Right lobe of liver (tissue), 6 donors: ENCODE data around the gene CDCA7L. TPM values are rescaled to one million over a fixed set of nuclear protein-coding genes. Genes with fewer than 3 reads are reported as not detected.

Experiments
- ATAC-seq, 4 donors: fragments of 200-7000 bp; cut with Tn5 transposase; one replicate each; pipeline ENCODE4 v1.9.1; 2020; ENCODE audit warnings: mild to moderate bottlenecking in 4 of 4, moderate library complexity in 4 of 4
- DNase-seq, 3 donors: peaks; one replicate each; pipeline ENCODE4 v3.0.0-alpha.2; 2020
- H3K27ac ChIP-seq, 3 donors: fragments of 200-600 bp; one replicate each; pipeline ENCODE4 v1.8.0; 2022
- H3K27me3 ChIP-seq, 2 donors: fragments of 200-600 bp; one replicate each; pipeline ENCODE4 v1.8.0; 2022
- H3K36me3 ChIP-seq, 4 donors: fragments of 200-600 bp; sonication (generic) in 1 of 4; one replicate each; pipeline versions ENCODE4 v1.5.1 to v1.8.0; 2017 to 2022; ENCODE audit warnings: control low read depth in 1 of 4
- H3K4me1 ChIP-seq, 4 donors: fragments of 200-600 bp; sonication (generic) in 1 of 4; one replicate each; pipeline versions ENCODE4 v1.5.1 to v1.8.0; 2017 to 2022; ENCODE audit warnings: control low read depth in 1 of 4
- H3K4me3 ChIP-seq, 3 donors: fragments of 200-600 bp; one replicate each; pipeline ENCODE4 v1.8.0; 2022
- H3K9me3 ChIP-seq, 4 donors: fragments of 200-600 bp; sonication (generic) in 1 of 4; one replicate each; pipeline versions ENCODE4 v1.5.1 to v1.8.0; 2017 to 2022; ENCODE audit warnings: control low read depth in 1 of 4
- CTCF ChIP-seq, 4 donors: fragments of 200-600 bp in 3 of 4; fragments of 450-650 bp in 1 of 4; IDR thresholded peaks; one replicate each; pipeline versions ENCODE4 v1.5.1 to v1.8.0; 2016 to 2022; ENCODE audit warnings: antibody characterized with exemption in 4 of 4, mild to moderate bottlenecking in 2 of 4
- POLR2A ChIP-seq: fragments of 450-650 bp; IDR thresholded peaks from one replicate; pipeline ENCODE4 v1.6.1; 2017; ENCODE audit warnings: antibody characterized with exemption, mild to moderate bottlenecking
- WGBS: methylation state at CpG from one replicate; pipeline ENCODE4 v1.1.6; 2018; ENCODE audit warnings: low coverage, low lambda C conversion rate; ENCODE audit not compliant: insufficient coverage; ENCODE audit errors: missing lambda C conversion rate; 5-methylcytosine and 5-hydroxymethylcytosine counted together
- intact Hi-C, 2 donors: fragments of 100-400 bp; cut with DNase I; formaldehyde crosslinking; loops; one replicate each; pipeline versions ENCODE4 v1.11.2 to v1.14.1; 2022
- total RNA-seq, 6 experiments: library from RNA; depleted of rRNA in 2 of 6; stranded (reverse); fragments of >200 nt in 2 of 6; fragmentation: NEBNext Ultra II Directional in 3 of 6; extraction: Animal tissue kit (Norgen Biotek cat#: 25700) in 3 of 6; gene quantifications; one replicate each; pipeline versions ENCODE4 v1.1.0 to v1.2.4, GENCODE V29; 2016 to 2023
- donor health status: DM: no; HTN: yes; CAD: no.
- donor health status: DM: no; HTN: no; CAD: no.
- donor health status: DM: no; HTN: no; CAD: no.
- donor health status: DM: no; HTN: yes; CAD: no.
- donor health status: DM: no; HTN: yes; CAD: no.

Gene CDCA7L
- total RNA-seq, 6 experiments from 2014 or later: 3.3 to 6.0 (median 4.3) TPM

- H3K27ac ChIP-seq: no peak overlapping the region
- DNase-seq (no peak), ATAC-seq (no peak)
- WGBS: 79% methylated on average over 3 of the region's 3 CpGs
- H3K27me3 ChIP-seq: no peaks in the 10 kb centered on the region
- no peak for TF ChIP-seq POLR2A
- TF ChIP-seq CTCF (IDR thresholded peaks at IDR 0.05): no peak
- intact Hi-C loops: no loop called here
- no peaks in the 10 kb centered on the region for H3K4me1 ChIP-seq
- H3K4me3 ChIP-seq: no peak overlapping the region
- H3K9me3 ChIP-seq: no peaks in the 10 kb centered on the region
- no peaks in the 10 kb centered on the region for H3K36me3 ChIP-seq
Measured at GRCh38 chr7:21960922-21961321, 15.2 kb upstream of the CDCA7L start.

GRCh38 chr7:21959387-21959776 lies 13.7 kb upstream of the CDCA7L start:
- intact Hi-C loops: no loop called here

GRCh38 chr7:21953781-21954180 lies 8.1 kb upstream of the CDCA7L start:
- ATAC-seq (no peak), DNase-seq (no peak)
- no peak overlapping the region for H3K27ac ChIP-seq
- 80% methylated on average over 3 of the region's 3 CpGs for WGBS
- H3K27me3 ChIP-seq: no peaks in the 10 kb centered on the region
- TF ChIP-seq POLR2A (no peak), CTCF (IDR thresholded peaks at IDR 0.05) (no peak)
- intact Hi-C loops: no loop called here
- H3K9me3 ChIP-seq: no peaks in the 10 kb centered on the region
- H3K36me3 ChIP-seq: no peaks in the 10 kb centered on the region
- no peaks in the 10 kb centered on the region for H3K4me1 ChIP-seq
- H3K4me3 ChIP-seq: no peak overlapping the region

More at GRCh38 chr7:21959387-21959776, 13.7 kb upstream of the CDCA7L start:
- no peaks in the 10 kb centered on the region for H3K9me3 ChIP-seq
- no peak overlapping the region for H3K27ac ChIP-seq
- H3K27me3 ChIP-seq: no peaks in the 10 kb centered on the region
- no peak overlapping the region for H3K4me3 ChIP-seq
- no peak for TF ChIP-seq POLR2A
- TF ChIP-seq CTCF (IDR thresholded peaks at IDR 0.05): no peak
- DNase-seq (no peak), ATAC-seq (no peak)
- H3K4me1 ChIP-seq: no peaks in the 10 kb centered on the region
- H3K36me3 ChIP-seq: no peaks in the 10 kb centered on the region
- WGBS: 75% methylated on average over 2 of the region's 3 CpGs

- H3K4me3 ChIP-seq: no peak overlapping the region
- DNase-seq (no peak), ATAC-seq (no peak)
- 44% methylated on average over 7 of the region's 8 CpGs for WGBS
- no peaks in the 10 kb centered on the region for H3K9me3 ChIP-seq
- TF ChIP-seq POLR2A (no peak), CTCF (IDR thresholded peaks at IDR 0.05) (no peak)
- no peaks in the 10 kb centered on the region for H3K27me3 ChIP-seq
- H3K36me3 ChIP-seq: no peaks in the 10 kb centered on the region
- no peak overlapping the region for H3K27ac ChIP-seq
- H3K4me1 ChIP-seq: peaks cover 0 to 13% (median 6%) of the 10 kb centered on the region in 4 donors
- intact Hi-C loops: no loop called here
Measured at GRCh38 chr7:21948887-21949540, 3.3 kb upstream of the CDCA7L start.
